ENCODE data around the gene VWA8.

The VWA8 gene

GRCh38 chr13:41960637-41961465, at the start of gene VWA8:
Gene VWA8 (minus strand): TSS chr13:41961109. CDS start chr13:41961015, 94 bp downstream.
- no peak for DNase-seq

GRCh38 chr13:42009057-42009456, 48.1 kb upstream of the VWA8 start:
- no peak for DNase-seq

GRCh38 chr13:42007844-42008243, 46.9 kb upstream of the VWA8 start:
- no peak for DNase-seq

- no peak for DNase-seq
Observed at GRCh38 chr13:42002066-42002465, 41.2 kb upstream of the VWA8 start.

GRCh38 chr13:42001580-42001979, 40.7 kb upstream of the VWA8 start:
- no peak for DNase-seq

- DNase-seq, result no peak
Observed at GRCh38 chr13:42000846-42001245, 39.9 kb upstream of the VWA8 start.

- no peak for DNase-seq
Observed at GRCh38 chr13:41997396-41997795, 36.5 kb upstream of the VWA8 start.

GRCh38 chr13:41995946-41996345, 35.0 kb upstream of the VWA8 start:
- DNase-seq, result no peak

GRCh38 chr13:41995336-41995735, 34.4 kb upstream of the VWA8 start:
- DNase-seq, result no peak

- no peak for DNase-seq
Observed at GRCh38 chr13:41994696-41995095, 33.8 kb upstream of the VWA8 start.

GRCh38 chr13:41991936-41992335, 31.0 kb upstream of the VWA8 start:
- no peak for DNase-seq

- no peak for DNase-seq
Observed at GRCh38 chr13:41988244-41988643, 27.3 kb upstream of the VWA8 start.

- no peak for DNase-seq
Observed at GRCh38 chr13:41985788-41986508, 25.0 kb upstream of the VWA8 start.

GRCh38 chr13:41981951-41982715, 21.2 kb upstream of the VWA8 start:
- no peak for DNase-seq

- no peak for DNase-seq
Observed at GRCh38 chr13:41978007-41978406, 17.1 kb upstream of the VWA8 start.

- no peak for DNase-seq
Observed at GRCh38 chr13:41976476-41976875, 15.6 kb upstream of the VWA8 start.

GRCh38 chr13:41974262-41974900, 13.5 kb upstream of the VWA8 start:
- DNase-seq, result no peak

GRCh38 chr13:41973247-41973741, 12.4 kb upstream of the VWA8 start:
- no peak for DNase-seq

GRCh38 chr13:41971848-41972247, 10.9 kb upstream of the VWA8 start:
- no peak for DNase-seq

- DNase-seq, result no peak
Observed at GRCh38 chr13:41970918-41971317, 10.0 kb upstream of the VWA8 start.

- DNase-seq, result no peak
Observed at GRCh38 chr13:41970022-41970421, 9.1 kb upstream of the VWA8 start.

GRCh38 chr13:41969072-41969471, 8.2 kb upstream of the VWA8 start:
- DNase-seq, result no peak

- DNase-seq, result no peak
Observed at GRCh38 chr13:41966671-41967070, 5.8 kb upstream of the VWA8 start.
